Measurements from ENCODE around the gene RELN. TPM values are rescaled to one million over a fixed set of nuclear protein-coding genes. Genes with fewer than 3 reads are reported as not detected.

Gene RELN
- total RNA-seq, 4 donors from 2014 or later = 2.5 to 10.1 (median 6.5) TPM

DNA sequence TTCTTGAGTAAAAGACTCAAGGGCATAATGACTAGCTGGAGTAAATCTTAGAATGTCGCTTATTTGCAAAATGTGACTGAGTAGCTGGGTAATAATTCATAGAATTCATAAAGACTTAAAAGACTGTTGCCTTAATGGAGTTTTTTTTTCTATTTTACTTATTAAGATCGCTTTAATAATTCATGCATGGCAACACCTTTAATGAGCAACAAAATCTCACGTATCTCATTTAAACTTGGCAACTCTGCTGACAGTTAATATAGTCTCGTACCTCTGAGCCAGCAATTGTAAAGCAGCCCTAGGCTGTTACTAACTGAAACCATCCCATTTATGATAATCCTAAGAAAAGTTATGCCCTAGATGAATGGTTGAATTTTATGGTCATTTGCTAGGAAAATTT, 455.7 kb downstream of the RELN start:
- no peak for DNase-seq (ENCODE audit: extremely low spot score)
- Histone ChIP-seq H3K27me3 (no peaks in the 10 kb centered on the region), H3K36me3 (no peaks in the 10 kb centered on the region), H3K27ac (replicated peaks in 1 of 4) (no peak overlapping the region), H3K4me1 (no peaks in the 10 kb centered on the region), H3K4me3 (no peak overlapping the region), H3K9me3 (no peaks in the 10 kb centered on the region)
- WGBS = 73% methylated on average over 4 of the region's 4 CpGs
- TF ChIP-seq POLR2AphosphoS5 (IDR thresholded peaks at IDR 0.05) (no peak), EP300 (IDR thresholded peaks at IDR 0.05) (no peak), POLR2A (IDR thresholded peaks at IDR 0.05; ENCODE audit: low read depth) (no peak)
- TF ChIP-seq, protein P1, sequence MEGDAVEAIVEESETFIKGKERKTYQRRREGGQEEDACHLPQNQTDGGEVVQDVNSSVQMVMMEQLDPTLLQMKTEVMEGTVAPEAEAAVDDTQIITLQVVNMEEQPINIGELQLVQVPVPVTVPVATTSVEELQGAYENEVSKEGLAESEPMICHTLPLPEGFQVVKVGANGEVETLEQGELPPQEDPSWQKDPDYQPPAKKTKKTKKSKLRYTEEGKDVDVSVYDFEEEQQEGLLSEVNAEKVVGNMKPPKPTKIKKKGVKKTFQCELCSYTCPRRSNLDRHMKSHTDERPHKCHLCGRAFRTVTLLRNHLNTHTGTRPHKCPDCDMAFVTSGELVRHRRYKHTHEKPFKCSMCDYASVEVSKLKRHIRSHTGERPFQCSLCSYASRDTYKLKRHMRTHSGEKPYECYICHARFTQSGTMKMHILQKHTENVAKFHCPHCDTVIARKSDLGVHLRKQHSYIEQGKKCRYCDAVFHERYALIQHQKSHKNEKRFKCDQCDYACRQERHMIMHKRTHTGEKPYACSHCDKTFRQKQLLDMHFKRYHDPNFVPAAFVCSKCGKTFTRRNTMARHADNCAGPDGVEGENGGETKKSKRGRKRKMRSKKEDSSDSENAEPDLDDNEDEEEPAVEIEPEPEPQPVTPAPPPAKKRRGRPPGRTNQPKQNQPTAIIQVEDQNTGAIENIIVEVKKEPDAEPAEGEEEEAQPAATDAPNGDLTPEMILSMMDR (IDR thresholded peaks at IDR 0.05) = no peak
- intact Hi-C loops (cut with DNase I) = no loop called here

DNA sequence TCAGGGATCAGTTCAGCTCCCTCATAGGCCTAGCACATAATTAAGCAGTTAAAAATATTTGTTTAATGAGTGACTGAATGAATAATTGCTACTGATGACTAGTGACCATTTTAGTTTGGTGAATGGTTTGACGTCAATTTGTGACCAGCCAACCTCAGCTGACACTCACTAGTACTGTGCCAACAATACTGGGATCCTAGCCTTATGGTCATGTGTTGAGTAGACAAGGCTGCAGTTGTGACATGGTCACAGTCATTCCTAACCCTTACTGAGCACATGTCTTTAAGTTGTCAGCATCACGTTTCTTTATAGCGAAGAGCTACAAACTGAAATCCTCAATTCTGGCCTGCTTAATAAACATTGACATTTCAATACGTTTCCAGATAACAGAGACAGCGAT, 456.5 kb downstream of the RELN start:
- H3K27me3 ChIP-seq = no peaks in the 10 kb centered on the region
- H3K36me3 ChIP-seq = no peaks in the 10 kb centered on the region
- H3K4me1 ChIP-seq = no peaks in the 10 kb centered on the region
- H3K4me3 ChIP-seq = no peak overlapping the region
- no peak for DNase-seq (ENCODE audit: extremely low spot score)
- TF ChIP-seq POLR2AphosphoS5 (IDR thresholded peaks at IDR 0.05) (no peak), POLR2A (IDR thresholded peaks at IDR 0.05; ENCODE audit: low read depth) (no peak), EP300 (IDR thresholded peaks at IDR 0.05) (no peak)
- TF ChIP-seq, protein P1 (IDR thresholded peaks at IDR 0.05) = no peak
- intact Hi-C loops (cut with DNase I) = no loop called here
- no peak overlapping the region for H3K27ac ChIP-seq (replicated peaks in 1 of 4)
- 90% methylated on average over 5 of the region's 5 CpGs for WGBS
- no peaks in the 10 kb centered on the region for H3K9me3 ChIP-seq

DNA sequence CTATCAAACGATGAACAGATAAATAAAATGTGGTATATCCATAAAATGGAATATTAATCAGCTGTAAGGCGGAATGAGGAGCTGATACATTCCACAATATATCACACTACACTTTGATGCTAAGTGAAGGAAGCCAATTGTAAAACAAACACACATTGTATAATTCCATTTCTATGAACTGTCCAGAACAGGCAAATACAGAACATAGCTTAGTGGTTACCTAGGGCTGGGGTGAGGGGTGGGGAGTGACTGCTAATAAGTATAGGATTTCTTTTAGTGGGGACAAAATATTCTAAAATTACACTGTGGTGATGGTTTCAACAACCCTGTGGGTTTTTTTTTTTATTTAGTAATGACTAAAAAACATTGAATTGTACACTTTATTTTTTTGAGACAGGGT, 461.3 kb downstream of the RELN start:
- 78% methylated on average over 2 of the region's 2 CpGs for WGBS
- TF ChIP-seq POLR2A (IDR thresholded peaks at IDR 0.05; ENCODE audit: low read depth) = no peak
- H3K27me3 ChIP-seq = no peaks in the 10 kb centered on the region
- no peak overlapping the region for H3K27ac ChIP-seq (replicated peaks in 1 of 4)
- H3K4me3 ChIP-seq = no peak overlapping the region
- no peaks in the 10 kb centered on the region for H3K4me1 ChIP-seq
- intact Hi-C loops (cut with DNase I) = no loop called here
- H3K36me3 ChIP-seq = no peaks in the 10 kb centered on the region
- H3K9me3 ChIP-seq = no peaks in the 10 kb centered on the region
- no peak for DNase-seq (ENCODE audit: extremely low spot score)

DNA sequence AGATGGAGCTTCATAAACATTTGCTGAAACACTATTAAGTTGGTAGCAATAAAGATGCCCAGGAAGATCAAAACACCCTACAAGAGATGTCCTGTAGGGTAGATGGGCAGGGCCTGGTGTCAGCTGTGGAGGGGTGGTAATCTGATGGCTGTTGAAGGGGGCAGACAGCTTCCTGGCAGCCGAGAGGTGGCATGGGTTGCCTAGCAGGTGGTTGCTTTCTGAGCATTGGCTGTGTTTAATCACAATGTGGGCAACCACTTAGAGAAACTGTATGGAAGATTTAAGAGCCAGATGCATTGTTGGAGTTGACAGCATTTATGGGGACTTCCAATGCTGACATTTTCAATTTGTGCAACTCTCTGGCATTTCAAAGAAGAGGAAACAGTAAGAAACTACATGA, 463.5 kb downstream of the RELN start:
- intact Hi-C loops (cut with DNase I) = no loop called here
- Histone ChIP-seq H3K4me1 (no peaks in the 10 kb centered on the region), H3K4me3 (no peak overlapping the region), H3K36me3 (no peaks in the 10 kb centered on the region), H3K9me3 (no peaks in the 10 kb centered on the region), H3K27me3 (peaks cover 0 to 5% (median 0%) of the 10 kb centered on the region in 4 donors), H3K27ac (replicated peaks in 1 of 4) (no peak overlapping the region)
- TF ChIP-seq EP300 (IDR thresholded peaks at IDR 0.05) (no peak), POLR2AphosphoS5 (IDR thresholded peaks at IDR 0.05) (no peak), POLR2A (IDR thresholded peaks at IDR 0.05; ENCODE audit: low read depth) (no peak)
- TF ChIP-seq, protein P1 (IDR thresholded peaks at IDR 0.05) = no peak
- WGBS = 27% methylated on average over 1 of the region's 1 CpG
- DNase-seq (ENCODE audit: extremely low spot score) = no peak

DNA sequence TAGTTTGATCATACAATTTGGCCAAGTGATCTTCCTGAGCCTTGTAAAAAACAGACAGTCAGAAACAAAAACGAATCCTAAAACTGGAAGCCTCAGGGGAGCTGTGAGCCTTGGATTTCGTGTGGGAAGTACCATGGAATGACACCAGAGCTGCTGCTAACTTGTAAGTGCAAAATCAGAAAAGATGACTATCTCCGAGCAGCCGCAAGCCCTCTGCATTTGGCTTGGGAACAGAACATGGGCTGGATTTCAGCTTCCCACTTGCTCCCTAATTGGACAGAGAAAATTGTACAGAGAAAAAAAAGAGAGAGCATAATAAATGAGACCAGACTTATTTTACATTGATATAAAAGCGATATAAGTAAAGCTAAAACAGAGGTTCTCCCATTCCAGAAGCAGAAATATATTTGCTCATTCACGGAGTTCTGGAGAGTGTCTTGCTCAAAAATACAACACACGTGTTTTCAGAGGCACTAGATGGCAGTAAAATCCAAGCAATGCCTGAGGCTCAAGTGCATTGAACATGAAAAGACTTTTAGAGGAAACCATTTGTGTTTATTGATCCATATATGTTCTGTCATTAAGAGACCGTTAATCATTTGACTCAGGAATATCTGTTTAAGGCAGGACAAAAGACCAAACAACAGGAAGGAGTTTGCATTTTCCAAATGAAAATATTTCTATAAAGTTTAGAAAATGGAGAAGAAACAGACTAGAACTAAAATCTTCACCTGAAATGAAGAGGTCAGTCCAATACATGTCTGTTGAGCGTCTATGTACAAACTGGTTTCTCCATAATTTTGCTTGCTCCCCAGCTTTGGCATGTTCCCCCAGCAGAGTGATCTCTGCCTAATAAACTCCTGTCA, 465.2 kb downstream of the RELN start:
- no peak for DNase-seq (ENCODE audit: extremely low spot score)
- Histone ChIP-seq H3K36me3 (no peaks in the 10 kb centered on the region), H3K4me1 (no peaks in the 10 kb centered on the region), H3K27me3 (peaks cover 0 to 5% (median 0%) of the 10 kb centered on the region in 4 donors), H3K4me3 (no peak overlapping the region), H3K27ac (replicated peaks in 1 of 4) (no peak overlapping the region), H3K9me3 (no peaks in the 10 kb centered on the region)
- intact Hi-C loops (cut with DNase I) = no loop called here
- TF ChIP-seq, protein P1 (IDR thresholded peaks at IDR 0.05) = peak; percentile 21 to 25 (median 21)
- TF ChIP-seq POLR2AphosphoS5 (IDR thresholded peaks at IDR 0.05) = no peak
- 25% methylated on average over 9 of the region's 9 CpGs for WGBS
